Measurements from ENCODE around the gene RFX8. TPM values are rescaled to one million over a fixed set of nuclear protein-coding genes. Genes with fewer than 3 reads are reported as not detected.

RFX8 gene
- polyA plus RNA-seq, 1 experiment, result 1.8 TPM

- ChIA-PET POLR2A (interaction anchor here (0.8 kb wide), 1 partner anchor 436 kb away, joined by 3 read pairs; no protein-coding TSS in a partner anchor), CTCF (interaction anchor here (0.9 kb wide), 1 partner anchor 31 kb away, joined by 3 read pairs; no protein-coding TSS in a partner anchor)
- DNase-seq (ENCODE audit: low read depth, low spot score), result peak; percentile 15
- Histone ChIP-seq H3K27me3 (ENCODE audit: control insufficient read depth, insufficient read depth, low read length) (peaks cover 11% of the 10 kb centered on the region), H3K9me3 (ENCODE audit: control insufficient read depth, insufficient read depth, low read length) (no peaks in the 10 kb centered on the region), H3K4me3 (ENCODE audit: low read depth, low read length) (no peak overlapping the region), H3K27ac (ENCODE audit: low read depth, low read length) (no peak overlapping the region)
- TF ChIP-seq, protein P1, sequence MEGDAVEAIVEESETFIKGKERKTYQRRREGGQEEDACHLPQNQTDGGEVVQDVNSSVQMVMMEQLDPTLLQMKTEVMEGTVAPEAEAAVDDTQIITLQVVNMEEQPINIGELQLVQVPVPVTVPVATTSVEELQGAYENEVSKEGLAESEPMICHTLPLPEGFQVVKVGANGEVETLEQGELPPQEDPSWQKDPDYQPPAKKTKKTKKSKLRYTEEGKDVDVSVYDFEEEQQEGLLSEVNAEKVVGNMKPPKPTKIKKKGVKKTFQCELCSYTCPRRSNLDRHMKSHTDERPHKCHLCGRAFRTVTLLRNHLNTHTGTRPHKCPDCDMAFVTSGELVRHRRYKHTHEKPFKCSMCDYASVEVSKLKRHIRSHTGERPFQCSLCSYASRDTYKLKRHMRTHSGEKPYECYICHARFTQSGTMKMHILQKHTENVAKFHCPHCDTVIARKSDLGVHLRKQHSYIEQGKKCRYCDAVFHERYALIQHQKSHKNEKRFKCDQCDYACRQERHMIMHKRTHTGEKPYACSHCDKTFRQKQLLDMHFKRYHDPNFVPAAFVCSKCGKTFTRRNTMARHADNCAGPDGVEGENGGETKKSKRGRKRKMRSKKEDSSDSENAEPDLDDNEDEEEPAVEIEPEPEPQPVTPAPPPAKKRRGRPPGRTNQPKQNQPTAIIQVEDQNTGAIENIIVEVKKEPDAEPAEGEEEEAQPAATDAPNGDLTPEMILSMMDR (IDR thresholded peaks at IDR 0.05; ENCODE audit: low read depth, low read length), result no peak
Measured at GRCh38 chr2:101380376-101380775, 94.5 kb downstream of the RFX8 start.

DNA sequence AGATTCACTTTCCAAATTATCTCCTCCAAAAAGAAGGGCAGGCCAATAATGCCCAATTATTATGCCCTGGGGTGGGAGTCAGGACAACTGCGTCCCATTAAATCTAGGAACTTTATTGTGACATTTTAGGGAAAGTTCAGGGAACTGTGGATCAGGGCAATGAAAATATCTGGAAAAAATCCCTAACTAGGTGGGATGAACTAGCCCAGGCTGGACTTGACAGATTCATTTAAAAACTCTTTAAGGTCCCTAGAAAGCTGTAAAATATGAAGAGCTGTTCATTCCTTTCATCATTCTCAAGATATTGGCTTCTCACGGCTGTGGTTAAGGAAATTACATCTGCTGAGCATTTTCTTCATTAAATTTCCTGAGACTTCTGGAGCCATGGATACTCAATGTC lies 95.8 kb downstream of the RFX8 start:
- no peak for DNase-seq (ENCODE audit: low read depth, low spot score)
- CTCF ChIA-PET, result no interaction called here

GRCh38 chr2:101375653-101376052 lies 99.3 kb downstream of the RFX8 start:
- DNase-seq (ENCODE audit: low read depth, low spot score), result no peak
- Histone ChIP-seq H3K27ac (ENCODE audit: low read depth, low read length) (no peak overlapping the region), H3K4me3 (ENCODE audit: low read depth, low read length) (no peak overlapping the region), H3K9me3 (ENCODE audit: control insufficient read depth, insufficient read depth, low read length) (no peaks in the 10 kb centered on the region), H3K27me3 (ENCODE audit: control insufficient read depth, insufficient read depth, low read length) (peaks cover 3% of the 10 kb centered on the region)
- ChIA-PET CTCF (interaction anchor here (1.2 kb wide), 2 partner anchors 12 to 33 kb away, joined by 3 to 4 read pairs; no protein-coding TSS in a partner anchor), POLR2A (no interaction called here)
- TF ChIP-seq, protein P1 (IDR thresholded peaks at IDR 0.05; ENCODE audit: low read depth, low read length), result no peak

More for the DNA sequence above, 95.8 kb downstream of the RFX8 start:
- TF ChIP-seq, protein P1 (IDR thresholded peaks at IDR 0.05; ENCODE audit: low read depth, low read length), result no peak
- Histone ChIP-seq H3K4me3 (ENCODE audit: low read depth, low read length) (no peak overlapping the region), H3K27me3 (ENCODE audit: control insufficient read depth, insufficient read depth, low read length) (peaks cover 4% of the 10 kb centered on the region), H3K27ac (ENCODE audit: low read depth, low read length) (no peak overlapping the region), H3K9me3 (ENCODE audit: control insufficient read depth, insufficient read depth, low read length) (no peaks in the 10 kb centered on the region)
- POLR2A ChIA-PET, result no interaction called here

DNA sequence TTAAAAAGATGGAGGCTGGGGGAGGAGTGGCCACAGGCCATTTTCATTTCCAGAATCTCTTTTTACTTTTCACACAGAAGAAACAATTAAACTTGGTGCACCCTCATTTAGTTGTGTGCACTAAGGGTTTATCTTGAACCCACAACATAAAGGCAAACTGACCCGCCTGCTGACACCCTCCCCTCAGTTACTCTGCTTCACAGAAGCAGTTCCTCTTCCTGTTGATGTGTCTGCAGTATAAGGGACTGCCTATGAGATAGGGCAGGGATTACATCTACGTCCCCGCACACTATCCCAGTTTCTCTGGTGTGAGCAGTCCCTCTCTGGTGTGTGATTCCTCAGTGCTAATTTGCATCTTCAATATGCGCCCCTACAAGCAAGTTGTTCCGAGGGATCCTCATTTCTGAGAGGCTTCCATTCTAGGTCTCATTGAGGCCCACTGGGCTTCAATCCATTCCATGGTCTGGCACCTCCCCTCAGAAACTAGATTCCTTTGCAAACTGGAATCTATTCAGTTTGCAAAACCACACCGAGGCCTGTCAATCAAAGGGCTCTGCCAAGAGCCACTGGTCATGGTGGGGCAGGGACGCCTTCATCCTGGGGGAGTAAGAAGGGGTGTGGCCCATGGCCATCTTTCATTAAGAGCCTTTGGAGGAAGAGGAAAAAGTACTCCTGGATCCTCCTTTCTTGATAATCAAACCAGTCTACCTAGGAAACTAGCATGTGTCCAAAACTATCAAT lies 99.9 kb downstream of the RFX8 start:
- DNase-seq (ENCODE audit: low read depth, low spot score), result no peak
- TF ChIP-seq, protein P1 (IDR thresholded peaks at IDR 0.05; ENCODE audit: low read depth, low read length), result no peak
- Histone ChIP-seq H3K4me3 (ENCODE audit: low read depth, low read length) (no peak overlapping the region), H3K27me3 (ENCODE audit: control insufficient read depth, insufficient read depth, low read length) (peaks cover 7% of the 10 kb centered on the region), H3K9me3 (ENCODE audit: control insufficient read depth, insufficient read depth, low read length) (no peaks in the 10 kb centered on the region), H3K27ac (ENCODE audit: low read depth, low read length) (no peak overlapping the region)
- POLR2A ChIA-PET, result no interaction called here
- CTCF ChIA-PET, result interaction anchor here (1.2 kb wide), 1 partner anchor 13 kb away, joined by 3 read pairs; no protein-coding TSS in a partner anchor

DNA sequence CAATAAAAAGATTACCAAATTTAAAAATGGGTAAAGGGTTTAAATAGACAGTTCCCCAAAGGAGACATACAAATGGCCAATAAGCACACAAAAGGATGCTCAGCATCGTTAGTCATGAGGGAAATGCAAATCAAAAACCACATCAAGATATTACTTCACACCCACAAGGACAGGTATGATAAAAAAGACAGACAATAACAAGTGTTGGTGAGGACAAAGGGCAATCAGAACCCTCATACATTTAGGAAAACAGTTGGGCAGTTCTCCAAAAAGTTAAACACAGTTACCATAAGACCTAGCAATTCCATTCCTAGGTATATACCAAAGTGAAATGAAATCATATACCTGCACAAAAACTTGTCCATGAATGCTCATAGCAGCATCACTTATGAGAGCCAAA lies 102.1 kb downstream of the RFX8 start:
- POLR2A ChIA-PET, result no interaction called here
- TF ChIP-seq, protein P1 (IDR thresholded peaks at IDR 0.05; ENCODE audit: low read depth, low read length), result no peak
- peaks cover 7% of the 10 kb centered on the region for H3K27me3 ChIP-seq (ENCODE audit: control insufficient read depth, insufficient read depth, low read length)
- no peak overlapping the region for H3K4me3 ChIP-seq (ENCODE audit: low read depth, low read length)
- H3K9me3 ChIP-seq (ENCODE audit: control insufficient read depth, insufficient read depth, low read length), result no peaks in the 10 kb centered on the region
- H3K27ac ChIP-seq (ENCODE audit: low read depth, low read length), result no peak overlapping the region
- CTCF ChIA-PET, result no interaction called here
- DNase-seq (ENCODE audit: low read depth, low spot score), result no peak
